Kidney (tissue), 14 donors: ENCODE results near the gene SLFN11. TPM values are rescaled to one million over a fixed set of nuclear protein-coding genes. Genes with fewer than 3 reads are reported as not detected.
"Not testable (repeated sequence)": the region's sequence is repeated elsewhere in the genome, so short reads cannot be mapped to it uniquely, and the experiment has no call there.

ENCODE experiments used
- DNase-seq, 5 donors: peaks; one replicate each; pipeline ENCODE4 v3.0.0-alpha.2; 2013 to 2020
- FAIRE-seq: peaks from 2 replicates; lab custom pipeline; 2012; peaks lifted over from hg19 to GRCh38; lab: Jason Lieb, UNC
- H3K27ac ChIP-seq, 2 donors: one replicate each; pipeline ENCODE4 v1.7.0; 2013; ENCODE audit warnings: low read depth in 2 of 2, low read length in 2 of 2, inconsistent platforms in 1 of 2
- H3K27me3 ChIP-seq: one replicate; pipeline ENCODE4 v1.7.1; 2013; ENCODE audit warnings: low read length, inconsistent platforms; ENCODE audit not compliant: control insufficient read depth, insufficient read depth
- H3K36me3 ChIP-seq, 3 donors: one replicate each; pipeline versions ENCODE4 v1.7.0 to v1.7.1; 2013; ENCODE audit warnings: low read length in 3 of 3, control low read depth in 1 of 3, inconsistent platforms in 1 of 3; ENCODE audit not compliant: insufficient read depth in 3 of 3, control insufficient read depth in 2 of 3
- H3K4me1 ChIP-seq, 3 donors: one replicate each; pipeline versions ENCODE4 v1.7.0 to v1.7.1; 2013; ENCODE audit warnings: low read length in 3 of 3, inconsistent platforms in 1 of 3, low read depth in 1 of 3; ENCODE audit not compliant: control insufficient read depth in 2 of 3, insufficient read depth in 2 of 3
- H3K4me3 ChIP-seq, 3 donors: one replicate each; pipeline versions ENCODE4 v1.7.0 to v1.8.1; 2013; ENCODE audit warnings: low read length in 3 of 3, control low read depth in 1 of 3, inconsistent platforms in 1 of 3
- H3K9ac ChIP-seq, 3 donors: one replicate each; pipeline versions ENCODE4 v1.7.0 to v1.7.1; 2013; ENCODE audit warnings: low read length in 3 of 3, control low read depth in 1 of 3, inconsistent platforms in 1 of 3
- H3K9me3 ChIP-seq, 3 donors: one replicate each; pipeline versions ENCODE4 v1.7.0 to v1.7.1; 2013; ENCODE audit warnings: low read length in 3 of 3, control low read depth in 1 of 3, inconsistent platforms in 1 of 3; ENCODE audit not compliant: control insufficient read depth in 2 of 3, insufficient read depth in 1 of 3
- CTCF ChIP-seq: IDR thresholded peaks from 3 replicates; pipeline ENCODE4 v1.5.1; 2012; ENCODE audit warnings: mild to moderate bottlenecking, moderate library complexity, borderline replicate concordance; ENCODE audit not compliant: insufficient read depth; ENCODE audit errors: extremely low read depth
- intact Hi-C: fragments of 100-400 bp; cut with DNase I; formaldehyde crosslinking; loops from one replicate; pipeline ENCODE4 v1.11.1; 2022
- polyA plus RNA-seq: library from polyadenylated mRNA; stranded (reverse); fragments of 350-450 nt; fragmentation: Illumina TruSeq; extraction: RNeasy Lipid Tissue Mini Kit (QIAGEN cat#74804); gene quantifications from one replicate; pipeline ENCODE4 v1.2.3, GENCODE V29; 2014; ENCODE audit warnings: low read depth, low replicate concordance; ENCODE audit not compliant: insufficient read depth
- total RNA-seq: library from RNA; stranded (reverse); fragmentation: NEBNext Ultra II Directional; extraction: Animal tissue kit (Norgen Biotek cat#: 25700); gene quantifications from one replicate; pipeline ENCODE4 v1.2.1, GENCODE V29; 2021
- donor health status: control.
- donor health status: control.
- donor health status: control.
- donor health status: control.
- donor health status: control.
- donor health status: DM: yes; HTN: yes; CAD: no.
- donor health status: Normal renal cell carcinoma (clear cell type).

The SLFN11 gene
- total and polyA plus RNA-seq, 2 donors from 2014 or later: 4.0 to 31.9 TPM

- no peaks in the 10 kb centered on the region for H3K9me3 ChIP-seq
- H3K9ac ChIP-seq: no peak overlapping the region
- no peak overlapping the region for H3K27ac ChIP-seq
- no peaks in the 10 kb centered on the region for H3K36me3 ChIP-seq
- H3K4me1 ChIP-seq: peaks cover 0 to 12% (median 0%) of the 10 kb centered on the region in 3 donors
- intact Hi-C loops: loop anchor here (5.0 kb wide), 1 partner anchor 225 kb away; the partner anchor contains the start of gene SLFN12L
- no peak for TF ChIP-seq CTCF
- no peak overlapping the region for H3K4me3 ChIP-seq
- no peak for FAIRE-seq
- H3K27me3 ChIP-seq: no peaks in the 10 kb centered on the region
- no peak for DNase-seq
Measured at GRCh38 chr17:35312346-35312745, 61.1 kb downstream of the SLFN11 start.

- H3K4me3 ChIP-seq, H3K27ac ChIP-seq, H3K9me3 ChIP-seq, DNase-seq, H3K36me3 ChIP-seq, FAIRE-seq, H3K27me3 ChIP-seq, intact Hi-C loops, H3K9ac ChIP-seq, H3K4me1 ChIP-seq: not testable (repeated sequence)
Measured at GRCh38 chr17:35309345-35309744, 64.1 kb downstream of the SLFN11 start.

Other genes with a start within 250 kb of the SLFN11 start
- 11.0 TPM for gene NLE1, start 231.3 kb downstream of the SLFN11 start, total RNA-seq
- gene NLE1, start 231.3 kb downstream of the SLFN11 start, polyA plus RNA-seq: 9.6 TPM
- 0.38 TPM for gene UNC45B, start 225.8 kb downstream of the SLFN11 start, total RNA-seq
- 0.54 TPM for gene UNC45B, start 225.8 kb downstream of the SLFN11 start, polyA plus RNA-seq
- gene SLC35G3, start 179.2 kb downstream of the SLFN11 start, total RNA-seq: not detected
- gene SLC35G3, start 179.2 kb downstream of the SLFN11 start, polyA plus RNA-seq: not detected
- gene SLFN5, start 130.5 kb downstream of the SLFN11 start, total RNA-seq: 64.8 TPM
- gene SLFN5, start 130.5 kb downstream of the SLFN11 start, polyA plus RNA-seq: 2.0 TPM
- gene SLFN12, start 58.9 kb upstream of the SLFN11 start, total RNA-seq: 13.3 TPM
- 2.3 TPM for gene SLFN12, start 58.9 kb upstream of the SLFN11 start, polyA plus RNA-seq
- gene SLFN13, start 75.1 kb upstream of the SLFN11 start, total RNA-seq: 24.5 TPM
- 3.1 TPM for gene SLFN13, start 75.1 kb upstream of the SLFN11 start, polyA plus RNA-seq
- 6.2 TPM for gene SLFN12L, start 164.1 kb upstream of the SLFN11 start, total RNA-seq
- 0.62 TPM for gene SLFN12L, start 164.1 kb upstream of the SLFN11 start, polyA plus RNA-seq
- gene SLFN14, start 187.2 kb upstream of the SLFN11 start, total RNA-seq: 0.09 TPM
- gene SLFN14, start 187.2 kb upstream of the SLFN11 start, polyA plus RNA-seq: not detected
- 6.5 TPM for gene PEX12, start 204.9 kb upstream of the SLFN11 start, total RNA-seq
- 6.6 TPM for gene PEX12, start 204.9 kb upstream of the SLFN11 start, polyA plus RNA-seq
- gene AP2B1, start 213.7 kb upstream of the SLFN11 start, total RNA-seq: 242 TPM
- gene AP2B1, start 213.7 kb upstream of the SLFN11 start, polyA plus RNA-seq: 74.0 TPM